Natural killer cell (primary cell): ENCODE data around the gene ATXN1. TPM values are rescaled to one million over a fixed set of nuclear protein-coding genes. Genes with fewer than 3 reads are reported as not detected.

ENCODE experiments used
- ATAC-seq, 3 donors: fragments of 150-1000 bp in 2 of 3; fragments of 200-7000 bp in 1 of 3; cut with Tn5 transposase; 1 replicate in 1 of 3; 2 replicates in 2 of 3; pipeline ENCODE4 v1.10.0; 2021; ENCODE audit warnings: mild to moderate bottlenecking in 2 of 3, moderate library complexity in 2 of 3
- DNase-seq, 2 donors: peaks; one replicate each; pipeline versions ENCODE4 v3.0.0 to v3.0.0-alpha.2; 2013 to 2021; ENCODE audit warnings: mixed read lengths in 1 of 2
- H3K27ac ChIP-seq: one replicate; pipeline ENCODE4 v1.5.1; 2013; ENCODE audit warnings: mild to moderate bottlenecking, low read length
- H3K27me3 ChIP-seq: one replicate; pipeline ENCODE4 v1.6.1; 2013; ENCODE audit warnings: low read length; ENCODE audit not compliant: control insufficient read depth, insufficient read depth
- H3K36me3 ChIP-seq: one replicate; pipeline ENCODE4 v1.6.1; 2013; ENCODE audit warnings: low read length; ENCODE audit not compliant: control insufficient read depth, insufficient read depth
- H3K4me1 ChIP-seq: one replicate; pipeline ENCODE4 v1.6.1; 2013; ENCODE audit warnings: low read length; ENCODE audit not compliant: control insufficient read depth, insufficient read depth
- H3K4me3 ChIP-seq: one replicate; pipeline ENCODE4 v1.5.1; 2013; ENCODE audit warnings: low read length
- H3K9me3 ChIP-seq: one replicate; pipeline ENCODE4 v1.6.1; 2013; ENCODE audit warnings: low read length; ENCODE audit not compliant: control insufficient read depth, insufficient read depth
- H3K27ac Mint-ChIP-seq, 2 donors: one replicate each; pipeline ENCODE4 v1.8.0; 2022; ENCODE audit warnings: mild to moderate bottlenecking in 2 of 2, mixed read lengths in 2 of 2, moderate library complexity in 1 of 2
- H3K27me3 Mint-ChIP-seq, 2 donors: one replicate each; pipeline ENCODE4 v1.8.0; 2022; ENCODE audit warnings: low read depth in 2 of 2, mixed read lengths in 2 of 2
- H3K36me3 Mint-ChIP-seq: one replicate; pipeline ENCODE4 v1.8.0; 2022; ENCODE audit warnings: mixed read lengths
- H3K4me1 Mint-ChIP-seq, 2 donors: one replicate each; pipeline ENCODE4 v1.8.0; 2022; ENCODE audit warnings: mixed read lengths in 2 of 2
- H3K4me3 Mint-ChIP-seq: one replicate; pipeline ENCODE4 v1.8.0; 2022; ENCODE audit warnings: mild to moderate bottlenecking, moderate library complexity, mixed read lengths
- H3K9me3 Mint-ChIP-seq, 2 donors: one replicate each; pipeline ENCODE4 v1.8.0; 2022; ENCODE audit warnings: mixed read lengths in 2 of 2
- WGBS: methylation state at CpG from one replicate; pipeline ENCODE4 v1.1.7; 2013; ENCODE audit warnings: missing lambda C conversion rate; ENCODE audit not compliant: insufficient coverage; 5-methylcytosine and 5-hydroxymethylcytosine counted together
- intact Hi-C: fragments of 100-400 bp; cut with micrococcal nuclease; formaldehyde crosslinking; loops from one replicate; pipeline ENCODE4 v1.14.2; 2022
- total RNA-seq, 4 donors: library from RNA; stranded (reverse); fragments of 120-200 nt in 1 of 4; gene quantifications; one replicate each; pipeline versions ENCODE4 v1.2.3 to v1.2.4, GENCODE V29; 2013 to 2022
- TF ChIP-seq, protein P1 (sequence below): fragments of 200-600 bp; IDR thresholded peaks from one replicate; pipeline ENCODE4 v1.8.0; 2022; ENCODE audit warnings: antibody characterized with exemption

The ATXN1 gene
- total RNA-seq, 3 donors from 2014 or later (not counting 1 experiment from before 2014, with no cell fraction given): 90.4 to 120 (median 97.9) TPM

DNA sequence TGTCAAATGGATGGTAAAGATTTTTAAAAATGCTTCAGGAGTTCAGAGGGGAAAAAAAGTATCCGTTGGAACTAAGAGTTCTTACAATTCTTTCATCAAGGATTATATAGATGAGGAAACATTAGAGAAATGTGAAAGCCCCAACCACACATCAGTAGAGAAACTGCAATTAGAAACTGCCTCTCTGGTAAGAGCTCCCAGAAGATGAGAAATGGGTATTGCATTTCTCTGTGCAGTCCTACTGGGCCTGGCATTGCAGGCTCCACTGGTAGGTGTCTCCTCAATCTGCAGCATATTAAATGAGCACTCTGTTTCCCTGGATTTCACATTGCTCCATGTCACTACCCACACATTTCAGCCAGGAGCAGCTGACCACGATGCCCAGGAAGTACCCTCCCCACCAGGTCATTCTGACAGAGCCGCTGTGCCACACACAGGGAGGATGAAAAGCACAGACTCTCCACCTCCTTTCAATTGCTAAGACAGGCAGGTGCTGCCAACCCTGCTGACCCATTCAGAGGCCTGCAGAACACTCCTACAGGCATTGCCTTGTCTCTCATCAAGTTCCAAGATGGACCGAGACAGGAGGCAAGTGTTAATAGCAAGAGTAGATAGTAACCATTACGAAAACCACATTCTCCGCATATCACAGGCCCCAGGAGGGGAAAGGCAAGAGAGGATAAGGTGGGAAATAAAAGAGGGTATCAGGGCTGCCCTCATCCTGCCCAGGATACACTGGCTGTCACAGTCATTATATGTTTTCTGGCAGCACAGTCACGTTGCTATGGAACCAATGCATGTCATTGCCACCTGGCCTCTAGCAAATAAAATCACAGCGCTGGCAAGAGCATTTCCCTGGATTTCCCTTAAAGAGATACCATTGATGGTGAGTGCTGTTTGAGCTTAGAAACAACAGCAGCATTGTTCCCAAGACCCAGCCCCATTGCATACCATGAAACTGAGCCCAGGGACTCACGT is 241.7 kb downstream of the ATXN1 start:
- 86% methylated on average over 8 of the region's 9 CpGs for WGBS

DNA sequence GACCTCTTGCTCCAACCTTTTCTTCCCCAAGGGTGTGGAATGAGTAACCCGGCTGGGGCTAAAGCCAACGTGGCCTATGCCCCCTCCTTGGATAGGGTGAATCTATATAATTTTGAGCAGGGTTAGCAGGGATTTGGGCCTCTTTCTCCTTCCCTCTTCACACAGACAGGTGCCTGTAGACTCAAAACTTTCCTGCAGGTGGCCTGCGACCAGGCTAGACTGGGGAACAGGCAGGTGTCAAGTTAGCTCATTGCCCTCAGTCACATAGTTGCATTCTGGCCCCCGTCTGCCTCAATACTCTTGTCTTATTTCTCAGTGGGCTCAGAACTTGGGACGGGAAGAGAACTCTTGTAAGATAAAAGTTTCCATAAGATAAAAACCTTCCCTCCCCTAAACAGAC is 243.0 kb downstream of the ATXN1 start:
- Histone ChIP-seq H3K36me3 (peaks cover 15% of the 10 kb centered on the region), H3K4me3 (no peak overlapping the region), H3K4me1 (peaks cover 16% of the 10 kb centered on the region), H3K27ac (no peak overlapping the region), H3K9me3 (no peaks in the 10 kb centered on the region), H3K27me3 (no peaks in the 10 kb centered on the region)
- Mint-ChIP-seq H3K9me3 (no peaks in the 10 kb centered on the region), H3K4me1 (peaks cover 49 to 60% of the 10 kb centered on the region in 2 donors), H3K27ac (peak overlapping the region in 1 of 2 donors; percentile 17), H3K36me3 (no peaks in the 10 kb centered on the region), H3K27me3 (no peaks in the 10 kb centered on the region), H3K4me3 (no peak overlapping the region)
- ATAC-seq: no peak
- intact Hi-C loops: loop anchor here (10.0 kb wide), 1 partner anchor 447 kb away; no protein-coding TSS in a partner anchor
- TF ChIP-seq, protein P1, sequence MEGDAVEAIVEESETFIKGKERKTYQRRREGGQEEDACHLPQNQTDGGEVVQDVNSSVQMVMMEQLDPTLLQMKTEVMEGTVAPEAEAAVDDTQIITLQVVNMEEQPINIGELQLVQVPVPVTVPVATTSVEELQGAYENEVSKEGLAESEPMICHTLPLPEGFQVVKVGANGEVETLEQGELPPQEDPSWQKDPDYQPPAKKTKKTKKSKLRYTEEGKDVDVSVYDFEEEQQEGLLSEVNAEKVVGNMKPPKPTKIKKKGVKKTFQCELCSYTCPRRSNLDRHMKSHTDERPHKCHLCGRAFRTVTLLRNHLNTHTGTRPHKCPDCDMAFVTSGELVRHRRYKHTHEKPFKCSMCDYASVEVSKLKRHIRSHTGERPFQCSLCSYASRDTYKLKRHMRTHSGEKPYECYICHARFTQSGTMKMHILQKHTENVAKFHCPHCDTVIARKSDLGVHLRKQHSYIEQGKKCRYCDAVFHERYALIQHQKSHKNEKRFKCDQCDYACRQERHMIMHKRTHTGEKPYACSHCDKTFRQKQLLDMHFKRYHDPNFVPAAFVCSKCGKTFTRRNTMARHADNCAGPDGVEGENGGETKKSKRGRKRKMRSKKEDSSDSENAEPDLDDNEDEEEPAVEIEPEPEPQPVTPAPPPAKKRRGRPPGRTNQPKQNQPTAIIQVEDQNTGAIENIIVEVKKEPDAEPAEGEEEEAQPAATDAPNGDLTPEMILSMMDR: no peak
- no peak for DNase-seq
- 89% methylated on average over 3 of the region's 5 CpGs for WGBS

More for the DNA sequence above, 241.7 kb downstream of the ATXN1 start:
- ATAC-seq (no peak), DNase-seq (no peak)
- Mint-ChIP-seq H3K27ac (no peak overlapping the region), H3K27me3 (no peaks in the 10 kb centered on the region), H3K36me3 (no peaks in the 10 kb centered on the region), H3K9me3 (no peaks in the 10 kb centered on the region), H3K4me1 (peaks cover 47 to 53% of the 10 kb centered on the region in 2 donors), H3K4me3 (no peak overlapping the region)
- Histone ChIP-seq H3K27me3 (no peaks in the 10 kb centered on the region), H3K27ac (no peak overlapping the region), H3K4me1 (peaks cover 5% of the 10 kb centered on the region), H3K4me3 (no peak overlapping the region), H3K36me3 (peaks cover 15% of the 10 kb centered on the region), H3K9me3 (no peaks in the 10 kb centered on the region)
- TF ChIP-seq, protein P1: no peak
- intact Hi-C loops: loop anchor here (10.0 kb wide), 1 partner anchor 445 kb away; no protein-coding TSS in a partner anchor

DNA sequence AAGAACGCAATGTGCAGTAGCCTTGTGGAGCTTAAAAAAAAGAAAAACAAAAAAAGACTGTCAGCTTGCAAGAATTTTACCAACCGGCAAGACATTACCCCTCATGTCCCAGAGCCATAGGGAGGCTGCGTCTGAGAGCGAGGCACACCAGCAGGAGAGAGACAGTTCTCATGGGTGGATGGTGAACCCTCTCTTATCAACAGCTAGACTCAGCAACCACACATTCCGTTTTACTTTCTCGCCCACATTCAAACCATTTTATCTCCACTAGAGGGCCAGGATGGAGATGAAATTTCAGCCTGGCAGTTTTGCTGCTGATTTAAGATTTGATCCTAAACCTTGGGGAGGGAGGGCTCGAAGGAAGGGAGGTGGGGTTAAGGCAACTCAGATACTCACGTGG is 247.0 kb downstream of the ATXN1 start:
- Histone ChIP-seq H3K4me1 (peaks cover 24% of the 10 kb centered on the region), H3K9me3 (no peaks in the 10 kb centered on the region), H3K27ac (no peak overlapping the region), H3K27me3 (no peaks in the 10 kb centered on the region), H3K36me3 (no peaks in the 10 kb centered on the region), H3K4me3 (no peak overlapping the region)
- no peaks in the 10 kb centered on the region for H3K9me3 Mint-ChIP-seq
- DNase-seq (peak in 1 of 2 donors; percentile 69), ATAC-seq (peak; percentile 62 to 73 (median 68))
- 40% methylated on average over 6 of the region's 8 CpGs for WGBS
- H3K27ac Mint-ChIP-seq: peak overlapping the region in 1 of 2 donors; percentile 62
- H3K36me3 Mint-ChIP-seq: no peaks in the 10 kb centered on the region
- H3K4me3 Mint-ChIP-seq: no peak overlapping the region
- intact Hi-C loops: loop anchor here (5.0 to 10.0 kb wide), 3 partner anchors 248 to 573 kb away; partner anchors contain the start of gene ATXN1
- peaks cover 48 to 67% of the 10 kb centered on the region in 2 donors for H3K4me1 Mint-ChIP-seq
- no peaks in the 10 kb centered on the region for H3K27me3 Mint-ChIP-seq
- TF ChIP-seq, protein P1: peak; percentile 50
